Neural crest cell (in vitro differentiated cells): Measurements from ENCODE around the gene ERC2. TPM values are rescaled to one million over a fixed set of nuclear protein-coding genes. Genes with fewer than 3 reads are reported as not detected.
"Not testable (repeated sequence)": the region's sequence is repeated elsewhere in the genome, so short reads cannot be mapped to it uniquely, and the experiment has no call there.

Experiments
- DNase-seq: peaks from one replicate; pipeline ENCODE4 v3.0.0; 2021; ENCODE audit warnings: low read depth, mixed read lengths, low spot score
- H3K27ac Mint-ChIP-seq: one replicate; pipeline ENCODE4 v1.8.0; 2021; ENCODE audit warnings: mild to moderate bottlenecking, mixed read lengths; ENCODE audit not compliant: unreplicated experiment
- H3K27me3 Mint-ChIP-seq: 2 replicates; pipeline ENCODE4 v1.8.0; 2021; ENCODE audit warnings: low read depth, mild to moderate bottlenecking, mixed read lengths
- H3K36me3 Mint-ChIP-seq: 2 replicates; pipeline ENCODE4 v1.8.0; 2021; ENCODE audit warnings: low read depth, mild to moderate bottlenecking, mixed read lengths
- H3K4me1 Mint-ChIP-seq: 2 replicates; pipeline ENCODE4 v1.8.0; 2021; ENCODE audit warnings: mixed read lengths
- H3K4me3 Mint-ChIP-seq: one replicate; pipeline ENCODE4 v1.8.0; 2021; ENCODE audit warnings: mild to moderate bottlenecking, mixed read lengths
- H3K9me3 Mint-ChIP-seq: 2 replicates; pipeline ENCODE4 v1.8.0; 2021; ENCODE audit warnings: mixed read lengths
- CTCF ChIP-seq: fragments of 200-600 bp; sonication (generic); conservative IDR thresholded peaks from 2 replicates; pipeline ENCODE4 v1.5.0; 2021; ENCODE audit warnings: antibody characterized with exemption, mild to moderate bottlenecking
- total RNA-seq: library from RNA; stranded (reverse); gene quantifications from 2 replicates; pipeline ENCODE4 v1.2.1, GENCODE V29; 2021

Gene ERC2
- total RNA-seq, 1 donor from 2014 or later, result 13.5 TPM

GRCh38 chr3:56282341-56282740 lies 185.9 kb downstream of the ERC2 start:
- Mint-ChIP-seq H3K4me1 (peaks cover 10% of the 10 kb centered on the region), H3K36me3 (peaks cover 16% of the 10 kb centered on the region), H3K4me3 (no peak overlapping the region), H3K27ac (no peak overlapping the region), H3K9me3 (peaks cover 17% of the 10 kb centered on the region), H3K27me3 (no peaks in the 10 kb centered on the region)
- TF ChIP-seq CTCF, result no peak
- no peak for DNase-seq

- Mint-ChIP-seq H3K4me3 (no peak overlapping the region), H3K4me1 (no peaks in the 10 kb centered on the region), H3K9me3 (peaks cover 15% of the 10 kb centered on the region), H3K27ac (no peak overlapping the region), H3K27me3 (no peaks in the 10 kb centered on the region), H3K36me3 (peaks cover 15% of the 10 kb centered on the region)
- no peak for DNase-seq
- TF ChIP-seq CTCF, result no peak
These were observed 191.0 kb downstream of the ERC2 start for GRCh38 chr3:56277236-56277635.

GRCh38 chr3:56275120-56275519 lies 193.1 kb downstream of the ERC2 start:
- H3K4me3 Mint-ChIP-seq, result no peak overlapping the region
- H3K9me3 Mint-ChIP-seq, result peaks cover 12% of the 10 kb centered on the region
- no peak overlapping the region for H3K27ac Mint-ChIP-seq
- no peaks in the 10 kb centered on the region for H3K4me1 Mint-ChIP-seq
- H3K27me3 Mint-ChIP-seq, result no peaks in the 10 kb centered on the region
- peaks cover 13% of the 10 kb centered on the region for H3K36me3 Mint-ChIP-seq
- no peak for DNase-seq
- no peak for TF ChIP-seq CTCF

- peaks cover 8% of the 10 kb centered on the region for H3K9me3 Mint-ChIP-seq
- H3K27me3 Mint-ChIP-seq, result no peaks in the 10 kb centered on the region
- no peak overlapping the region for H3K27ac Mint-ChIP-seq
- no peak for DNase-seq
- H3K4me1 Mint-ChIP-seq, result no peaks in the 10 kb centered on the region
- no peak for TF ChIP-seq CTCF
- no peak overlapping the region for H3K4me3 Mint-ChIP-seq
- peaks cover 9% of the 10 kb centered on the region for H3K36me3 Mint-ChIP-seq
These were observed 198.3 kb downstream of the ERC2 start for GRCh38 chr3:56269755-56270535.

GRCh38 chr3:56268616-56269383 lies 199.5 kb downstream of the ERC2 start:
- Mint-ChIP-seq H3K4me1 (no peaks in the 10 kb centered on the region), H3K36me3 (peaks cover 10% of the 10 kb centered on the region), H3K9me3 (peaks cover 11% of the 10 kb centered on the region), H3K27ac (no peak overlapping the region), H3K4me3 (no peak overlapping the region), H3K27me3 (no peaks in the 10 kb centered on the region)
- no peak for DNase-seq
- no peak for TF ChIP-seq CTCF

GRCh38 chr3:56261852-56262251 lies 206.4 kb downstream of the ERC2 start:
- peaks cover 13% of the 10 kb centered on the region for H3K9me3 Mint-ChIP-seq
- H3K36me3 Mint-ChIP-seq, H3K4me3 Mint-ChIP-seq, H3K27me3 Mint-ChIP-seq, H3K4me1 Mint-ChIP-seq, DNase-seq, H3K27ac Mint-ChIP-seq: not testable (repeated sequence)
